PFSK-1 (cell line): ENCODE data around the gene MCMBP.

Experiments used
- FOXP2 ChIP-seq: optimal IDR thresholded peaks from 2 replicates; pipeline ENCODE3; 2011; ENCODE audit warnings: borderline replicate concordance, control low read depth, inconsistent platforms; ENCODE audit not compliant: insufficient read depth; ENCODE audit errors: extremely low read length, extremely low read depth
- POLR2AphosphoS5 ChIP-seq: IDR thresholded peaks from 2 replicates; pipeline ENCODE4 v1.6.1; 2012; ENCODE audit warnings: low read depth, mild to moderate bottlenecking, control low read depth, low read length, moderate library complexity
- REST ChIP-seq, 2 experiments: IDR thresholded peaks; 2 replicates each; pipeline versions ENCODE4 v1.6.1 to v1.8.0; 2011 to 2012; ENCODE audit warnings: low read depth in 2 of 2, low read length in 2 of 2, control low read depth in 1 of 2, inconsistent platforms in 1 of 2, mild to moderate bottlenecking in 1 of 2, moderate library complexity in 1 of 2; ENCODE audit not compliant: insufficient read depth in 1 of 2
- SIN3A ChIP-seq: IDR thresholded peaks from 2 replicates; pipeline ENCODE4 v1.6.1; 2012; ENCODE audit warnings: mild to moderate bottlenecking, low read length, moderate library complexity, borderline replicate concordance; ENCODE audit not compliant: insufficient read depth
- TAF1 ChIP-seq: IDR thresholded peaks from 2 replicates; pipeline ENCODE4 v1.6.1; 2012; ENCODE audit warnings: low read length, control low read depth, borderline replicate concordance; ENCODE audit not compliant: insufficient read depth

GRCh38 chr10:119811122-119811521, 61.5 kb downstream of the MCMBP start:
- TF ChIP-seq TAF1 (no peak), POLR2AphosphoS5 (no peak), FOXP2 (no peak), REST (IDR thresholded peaks at IDR 0.05; ENCODE audit: insufficient read depth in 1 of 2, low read depth in 2 of 2, low read length in 2 of 2) (no peak), SIN3A (no peak)
